K562 (cell line): Measurements from ENCODE around the gene SURF4. TPM values are rescaled to one million over a fixed set of nuclear protein-coding genes. Genes with fewer than 3 reads are reported as not detected.

Experiments used
- BRD4 ChIP-seq: fragments of 200-600 bp; sonication (generic); IDR thresholded peaks from 2 replicates; pipeline ENCODE4 v1.6.1; 2017; ENCODE audit warnings: inconsistent platforms
- CTCF ChIP-seq, 3 experiments: IDR thresholded peaks in 2 of 3; conservative IDR thresholded peaks in 1 of 3; 2 replicates each; pipeline ENCODE4 v1.5.1; 2011 to 2012; ENCODE audit warnings: low read length in 3 of 3, mild to moderate bottlenecking in 3 of 3, control low read depth in 2 of 3, improper control_type of control experiment in 1 of 3, inconsistent platforms in 1 of 3, low read depth in 1 of 3, mixed read lengths in 1 of 3, moderate library complexity in 1 of 3; ENCODE audit not compliant: insufficient read depth in 2 of 3
- E2F1 ChIP-seq: sonication (generic); formaldehyde crosslinking; IDR thresholded peaks from 2 replicates; pipeline ENCODE4 v1.8.1; 2023; ENCODE audit warnings: mild to moderate bottlenecking, missing genetic modification reagents, moderate library complexity
- E2F4 ChIP-seq: sonication (generic); formaldehyde crosslinking; IDR thresholded peaks from 2 replicates; pipeline ENCODE4 v1.8.0; 2022; ENCODE audit warnings: mild to moderate bottlenecking, low read depth, missing genetic modification reagents
- EGR1 ChIP-seq: fragments of 450-650 bp; conservative IDR thresholded peaks from 2 replicates; pipeline ENCODE4 v1.6.1; 2017; ENCODE audit warnings: mild to moderate bottlenecking
- MAX ChIP-seq: sonication (generic); formaldehyde crosslinking; IDR thresholded peaks from 2 replicates; pipeline ENCODE4 v1.9.0; 2022; ENCODE audit warnings: mild to moderate bottlenecking, missing genetic modification reagents
- NRF1 ChIP-seq, 2 experiments: fragments of 450-650 bp; IDR thresholded peaks in 1 of 2; conservative IDR thresholded peaks in 1 of 2; 2 replicates each; pipeline ENCODE4 v1.6.1; 2014; ENCODE audit warnings: mild to moderate bottlenecking in 2 of 2
- PHTF2 ChIP-seq: fragments of 250-450 bp; sonication (Bioruptor Pico); IDR thresholded peaks from 2 replicates; pipeline ENCODE4 v1.5.0; 2021; ENCODE audit warnings: mild to moderate bottlenecking
- PURB ChIP-seq: sonication (generic); formaldehyde crosslinking; IDR thresholded peaks from 2 replicates; pipeline ENCODE4 v1.9.0; 2021; ENCODE audit warnings: low read depth, mild to moderate bottlenecking, missing genetic modification reagents
- PYGO2 ChIP-seq: fragments of 450-650 bp; IDR thresholded peaks from 2 replicates; pipeline ENCODE4 v1.6.1; 2016; ENCODE audit warnings: mild to moderate bottlenecking, missing genetic modification characterization, moderate library complexity, missing compliant biosample characterization
- RB1 ChIP-seq: fragments of 450-650 bp; IDR thresholded peaks from 2 replicates; pipeline ENCODE4 v1.6.1; 2017; ENCODE audit warnings: low read depth, mild to moderate bottlenecking
- RBFOX2 ChIP-seq: fragments of 200-400 bp; formaldehyde crosslinking; IDR thresholded peaks from 2 replicates; pipeline ENCODE4 v1.6.1; 2017; ENCODE audit warnings: low read depth, mild to moderate bottlenecking, low read length, moderate library complexity
- SIN3A ChIP-seq, 2 experiments: fragments of 150-350 bp in 1 of 2; IDR thresholded peaks; 2 replicates each; pipeline ENCODE4 v1.6.1; 2011 to 2016; ENCODE audit warnings: borderline replicate concordance in 2 of 2, low read depth in 2 of 2, low read length in 2 of 2, mild to moderate bottlenecking in 2 of 2, moderate library complexity in 2 of 2; ENCODE audit not compliant: control insufficient read depth in 1 of 2
- SRSF1 ChIP-seq: fragments of 200-400 bp; formaldehyde crosslinking; IDR thresholded peaks from 2 replicates; pipeline ENCODE4 v1.6.1; 2017; ENCODE audit warnings: mild to moderate bottlenecking, low read depth, low read length, moderate library complexity
- ZFP91 ChIP-seq: sonication (generic); formaldehyde crosslinking; IDR thresholded peaks from 2 replicates; pipeline ENCODE4 v1.8.0; 2022; ENCODE audit warnings: mild to moderate bottlenecking, missing genetic modification reagents
- ZNF174 ChIP-seq: fragments of 250-450 bp; sonication (Bioruptor Pico); IDR thresholded peaks from 2 replicates; pipeline ENCODE4 v1.4.0; 2020; ENCODE audit warnings: mild to moderate bottlenecking
- ZNF518B ChIP-seq: fragments of 250-450 bp; sonication (Bioruptor Pico); IDR thresholded peaks from 2 replicates; pipeline ENCODE4 v1.5.0; 2021; ENCODE audit warnings: mild to moderate bottlenecking, moderate library complexity
- polyA plus RNA-seq, 8 experiments: library from polyadenylated mRNA; depleted of rRNA in 4 of 8; stranded (reverse) in 5 of 8; unstranded in 3 of 8; fragments of >200 nt; fragmentation: Nextera tagmentation in 2 of 8; fragmentation: Illumina TruSeq in 1 of 8; extraction: Ambion mirVana in 2 of 8; extraction: Trizol in 1 of 8; gene quantifications; 2 replicates each; pipeline versions ENCODE4 v1.2.1 to v1.2.3, GENCODE V29; 2011 to 2014; ENCODE audit warnings: inconsistent platforms in 1 of 8, missing spikeins in 1 of 8
- total RNA-seq, 7 experiments: library from RNA; depleted of rRNA in 6 of 7; stranded (reverse); fragments of >200 nt in 6 of 7; fragmentation: Illumina TruSeq in 2 of 7; extraction: Trizol in 2 of 7; gene quantifications; 2 replicates each; pipeline versions ENCODE4 v1.2.1 to v1.2.3, GENCODE V29; 2011 to 2021; ENCODE audit warnings: low replicate concordance in 1 of 7

The SURF4 gene
- total and polyA plus RNA-seq, 9 of the 15 experiments (the other 6 are each of a cell fraction or from before 2014, with no cell fraction given) = 8.4 to 176 (median 130) TPM

GRCh38 chr9:133347515-133347984, 28.3 kb downstream of the SURF4 start (continued):
- TF ChIP-seq ZNF518B (CRISPR knock-in tag) = no peak
- no peak for TF ChIP-seq PHTF2
- no peak for TF ChIP-seq PURB (CRISPR knock-in tag)
- no peak for TF ChIP-seq E2F4 (CRISPR knock-in tag)
- TF ChIP-seq NRF1 (conservative IDR thresholded peaks at IDR 0.05 in 1 of 2, IDR thresholded peaks at IDR 0.05 in 1 of 2) = peak in 1 of 2 experiments; percentile 11; a peak in 1 of 4 replicates
- TF ChIP-seq MAX (CRISPR knock-in tag) = no peak
- TF ChIP-seq E2F1 (CRISPR knock-in tag) = peak; percentile 9; the same call in 1 of the 2 replicates
- TF ChIP-seq SIN3A (IDR thresholded peaks at IDR 0.05; ENCODE audit: borderline replicate concordance in 2 of 2, control insufficient read depth in 1 of 2, low read depth in 2 of 2, low read length in 2 of 2) = 0 out of 4 replicates have a peak, but pooled peaks of 1 of the 2 experiments have one; percentile 10
- TF ChIP-seq PYGO2 (tag) = no peak
- TF ChIP-seq CTCF (IDR thresholded peaks at IDR 0.05 in 2 of 3, conservative IDR thresholded peaks at IDR 0.05 in 1 of 3; ENCODE audit: insufficient read depth in 2 of 3, low read depth in 1 of 3, low read length in 3 of 3) = 0 out of 6 replicates have a peak, but pooled peaks of 1 of the 3 experiments have one; percentile 16
- TF ChIP-seq RB1 = 0 out of 2 replicates have a peak, but pooled peaks have one; percentile 27
- TF ChIP-seq RBFOX2 = no peak
- no peak for TF ChIP-seq ZNF174
- TF ChIP-seq BRD4 = no peak
- TF ChIP-seq EGR1 = peak; percentile 82
- TF ChIP-seq SRSF1 = no peak
- TF ChIP-seq ZFP91 (CRISPR knock-in tag) = no peak
